Immature natural killer cell (primary cell): ENCODE results near the gene EXO5. TPM values are rescaled to one million over a fixed set of nuclear protein-coding genes. Genes with fewer than 3 reads are reported as not detected.
"Not testable (repeated sequence)": the region's sequence is repeated elsewhere in the genome, so short reads cannot be mapped to it uniquely, and the experiment has no call there.

Source experiments
- DNase-seq, 3 donors: peaks; one replicate each; pipeline ENCODE4 v3.0.0; 2022; ENCODE audit warnings: mixed read lengths in 1 of 3
- H3K27ac Mint-ChIP-seq, 6 donors: one replicate each; pipeline ENCODE4 v1.8.0; 2020; ENCODE audit warnings: mixed read lengths in 6 of 6, mild to moderate bottlenecking in 5 of 6, inconsistent platforms in 4 of 6, moderate library complexity in 3 of 6
- H3K27me3 Mint-ChIP-seq, 3 donors: one replicate each; pipeline ENCODE4 v1.8.0; 2020 to 2021; ENCODE audit warnings: low read depth in 3 of 3, mild to moderate bottlenecking in 3 of 3, mixed read lengths in 3 of 3, moderate library complexity in 3 of 3, inconsistent platforms in 1 of 3
- H3K36me3 Mint-ChIP-seq, 3 donors: one replicate each; pipeline ENCODE4 v1.8.0; 2020; ENCODE audit warnings: mixed read lengths in 3 of 3, inconsistent platforms in 2 of 3, mild to moderate bottlenecking in 2 of 3
- H3K4me1 Mint-ChIP-seq, 2 donors: one replicate each; pipeline ENCODE4 v1.8.0; 2020; ENCODE audit warnings: inconsistent platforms in 2 of 2, mild to moderate bottlenecking in 2 of 2, mixed read lengths in 2 of 2, moderate library complexity in 1 of 2
- H3K4me3 Mint-ChIP-seq, 5 donors: one replicate each; pipeline ENCODE4 v1.8.0; 2020; ENCODE audit warnings: mild to moderate bottlenecking in 5 of 5, mixed read lengths in 5 of 5, inconsistent platforms in 3 of 5, moderate library complexity in 3 of 5
- H3K9me3 Mint-ChIP-seq, 6 donors: one replicate each; pipeline ENCODE4 v1.8.0; 2020; ENCODE audit warnings: mild to moderate bottlenecking in 6 of 6, mixed read lengths in 6 of 6, inconsistent platforms in 4 of 6, moderate library complexity in 3 of 6
- polyA plus RNA-seq, 3 donors: library from polyadenylated mRNA; unstranded; fragments of 300-500 nt; fragmentation: Illumina TruSeq; gene quantifications; one replicate each; pipeline ENCODE4 v1.2.3, GENCODE V29; 2021

Gene EXO5
- polyA plus RNA-seq, 3 donors from 2014 or later: 3.9 to 11.0 (median 5.0) TPM

GRCh38 chr1:40519517-40519916, 10.9 kb downstream of the EXO5 start:
- H3K27ac Mint-ChIP-seq: no peak overlapping the region
- no peak overlapping the region for H3K4me3 Mint-ChIP-seq
- H3K9me3 Mint-ChIP-seq: peaks cover 9 to 53% (median 35%) of the 10 kb centered on the region in 6 donors
- no peak for DNase-seq
- no peaks in the 10 kb centered on the region for H3K4me1 Mint-ChIP-seq
- H3K36me3 Mint-ChIP-seq: peaks cover 16 to 37% (median 29%) of the 10 kb centered on the region in 3 donors
- peaks cover 0 to 3% (median 2%) of the 10 kb centered on the region in 3 donors for H3K27me3 Mint-ChIP-seq

GRCh38 chr1:40530735-40531380, 22.3 kb downstream of the EXO5 start:
- no peak for DNase-seq
- H3K27ac Mint-ChIP-seq: peak overlapping the region; percentile 88 to 97 (median 96)
- peaks cover 3 to 10% (median 5%) of the 10 kb centered on the region in 3 donors for H3K27me3 Mint-ChIP-seq
- peaks cover 0 to 16% (median 9%) of the 10 kb centered on the region in 3 donors for H3K36me3 Mint-ChIP-seq
- peaks cover 24 to 28% of the 10 kb centered on the region in 2 donors for H3K4me1 Mint-ChIP-seq
- peaks cover 0 to 12% (median 3%) of the 10 kb centered on the region in 6 donors for H3K9me3 Mint-ChIP-seq
- peak overlapping the region; percentile 94 to 99 (median 99) for H3K4me3 Mint-ChIP-seq

- Mint-ChIP-seq H3K9me3 (peaks cover 0 to 7% (median under 1%) of the 10 kb centered on the region in 6 donors), H3K4me1 (peaks cover 24 to 28% of the 10 kb centered on the region in 2 donors), H3K4me3 (peak within 1 kb of the TSS; percentile 94 to 99 (median 99)), H3K36me3 (peaks cover 0 to 16% (median 9%) of the 10 kb centered on the region in 3 donors), H3K27ac (peak within 1 kb of the TSS; percentile 88 to 97 (median 96)), H3K27me3 (peaks cover 3 to 10% (median 5%) of the 10 kb centered on the region in 3 donors)
- peak; percentile 82 to 84 (median 82) for DNase-seq
Measured at GRCh38 chr1:40531381-40532061, 23.0 kb downstream of the EXO5 start, which contains the start of gene ZNF684. ZNF684 (plus strand) TSS chr1:40531637; CDS start chr1:40533167, 1,530 bp downstream.

- Mint-ChIP-seq H3K27ac (peak overlapping the region; percentile 88 to 97 (median 96)), H3K4me1 (peaks cover 24 to 28% of the 10 kb centered on the region in 2 donors), H3K36me3 (peaks cover 0 to 16% (median 9%) of the 10 kb centered on the region in 3 donors), H3K9me3 (peaks cover 0 to 7% (median under 1%) of the 10 kb centered on the region in 6 donors), H3K27me3 (peaks cover 3 to 8% (median 5%) of the 10 kb centered on the region in 3 donors), H3K4me3 (peak overlapping the region; percentile 94 to 99 (median 99))
- DNase-seq: no peak
Measured at GRCh38 chr1:40532062-40532389, 23.5 kb downstream of the EXO5 start.

GRCh38 chr1:40532844-40533424, 24.4 kb downstream of the EXO5 start:
- Mint-ChIP-seq H3K4me1 (peaks cover 24 to 28% of the 10 kb centered on the region in 2 donors), H3K36me3 (peaks cover 0 to 16% (median 9%) of the 10 kb centered on the region in 3 donors), H3K4me3 (peak overlapping the region; percentile 36 to 99 (median 57)), H3K27ac (peak overlapping the region in 4 of 6 donors; percentile 23 to 88 (median 44)), H3K27me3 (peaks cover 0 to 5% (median 2%) of the 10 kb centered on the region in 3 donors), H3K9me3 (peaks cover 0 to 7% (median 0%) of the 10 kb centered on the region in 6 donors)
- DNase-seq: peak in 2 of 3 donors; percentile 11 to 18

- peaks cover 0 to 19% (median 17%) of the 10 kb centered on the region in 3 donors for H3K36me3 Mint-ChIP-seq
- H3K27me3 Mint-ChIP-seq: peaks cover 0 to 4% (median 2%) of the 10 kb centered on the region in 3 donors
- H3K4me1 Mint-ChIP-seq: peaks cover 24 to 28% of the 10 kb centered on the region in 2 donors
- peaks cover 0 to 7% (median 0%) of the 10 kb centered on the region in 6 donors for H3K9me3 Mint-ChIP-seq
- no peak overlapping the region for H3K27ac Mint-ChIP-seq
- no peak overlapping the region for H3K4me3 Mint-ChIP-seq
- no peak for DNase-seq
Measured at GRCh38 chr1:40534589-40534988, 26.0 kb downstream of the EXO5 start.

GRCh38 chr1:40535732-40536131, 27.2 kb downstream of the EXO5 start:
- Mint-ChIP-seq H3K4me3 (no peak overlapping the region), H3K36me3 (peaks cover 0 to 27% (median 23%) of the 10 kb centered on the region in 3 donors), H3K9me3 (peaks cover 0 to 6% (median 0%) of the 10 kb centered on the region in 6 donors), H3K27me3 (peaks cover 0 to 4% (median 2%) of the 10 kb centered on the region in 3 donors), H3K27ac (no peak overlapping the region), H3K4me1 (peaks cover 24 to 26% of the 10 kb centered on the region in 2 donors)
- no peak for DNase-seq

- Mint-ChIP-seq H3K9me3 (no peaks in the 10 kb centered on the region), H3K27ac (no peak overlapping the region), H3K27me3 (no peaks in the 10 kb centered on the region), H3K4me3 (no peak overlapping the region), H3K36me3 (peaks cover 20 to 44% (median 43%) of the 10 kb centered on the region in 3 donors), H3K4me1 (no peaks in the 10 kb centered on the region)
- no peak for DNase-seq
Measured at GRCh38 chr1:40539338-40539737, 30.8 kb downstream of the EXO5 start.

- no peak for DNase-seq
Measured at GRCh38 chr1:40546957-40547356, 38.4 kb downstream of the EXO5 start.

GRCh38 chr1:40553017-40553416, 44.5 kb downstream of the EXO5 start:
- Mint-ChIP-seq H3K9me3 (peaks cover 0 to 12% (median 2%) of the 10 kb centered on the region in 6 donors), H3K27me3 (peaks cover 0 to 4% (median 0%) of the 10 kb centered on the region in 3 donors), H3K4me1 (no peaks in the 10 kb centered on the region), H3K4me3 (no peak overlapping the region), H3K27ac (no peak overlapping the region), H3K36me3 (peaks cover 0 to 6% (median 0%) of the 10 kb centered on the region in 3 donors)
- DNase-seq: no peak

More at GRCh38 chr1:40546957-40547356, 38.4 kb downstream of the EXO5 start:
- H3K27me3 Mint-ChIP-seq: peaks cover 0 to 4% (median 0%) of the 10 kb centered on the region in 3 donors
- no peak overlapping the region for H3K27ac Mint-ChIP-seq
- H3K36me3 Mint-ChIP-seq: peaks cover 42 to 55% (median 51%) of the 10 kb centered on the region in 3 donors
- no peak overlapping the region for H3K4me3 Mint-ChIP-seq
- peaks cover 9 to 18% (median 17%) of the 10 kb centered on the region in 6 donors for H3K9me3 Mint-ChIP-seq
- no peaks in the 10 kb centered on the region for H3K4me1 Mint-ChIP-seq

GRCh38 chr1:40554807-40555206, 46.2 kb downstream of the EXO5 start:
- not testable (repeated sequence) for H3K27ac Mint-ChIP-seq, H3K36me3 Mint-ChIP-seq, H3K27me3 Mint-ChIP-seq, H3K4me3 Mint-ChIP-seq, H3K9me3 Mint-ChIP-seq, DNase-seq, H3K4me1 Mint-ChIP-seq

- Mint-ChIP-seq H3K36me3 (no peaks in the 10 kb centered on the region), H3K9me3 (peaks cover 0 to 3% (median 0%) of the 10 kb centered on the region in 6 donors), H3K27ac (no peak overlapping the region), H3K4me1 (no peaks in the 10 kb centered on the region), H3K4me3 (no peak overlapping the region), H3K27me3 (no peaks in the 10 kb centered on the region)
- no peak for DNase-seq
Measured at GRCh38 chr1:40556121-40556520, 47.6 kb downstream of the EXO5 start.

- H3K9me3 Mint-ChIP-seq, H3K4me1 Mint-ChIP-seq, DNase-seq, H3K4me3 Mint-ChIP-seq, H3K27ac Mint-ChIP-seq, H3K36me3 Mint-ChIP-seq, H3K27me3 Mint-ChIP-seq: not testable (repeated sequence)
Measured at GRCh38 chr1:40558241-40558640, 49.7 kb downstream of the EXO5 start.
